PC-9 (cell line): Measurements from ENCODE around the gene CD200. TPM values are rescaled to one million over a fixed set of nuclear protein-coding genes. Genes with fewer than 3 reads are reported as not detected.

Experiments used
- BruUV-seq: library from RNA; stranded (reverse); fragments of 400-500 nt; replicated peaks from 2 replicates; lab custom pipeline; 2021; lab: Mats Ljungman, UMichigan
- CTCF ChIA-PET: fragments of 300-600 bp; sonication (Branson Sonifier 250); formaldehyde crosslinking; loops from one replicate; lab custom pipeline; 2022; ENCODE audit warnings: antibody characterized with exemption; lab: Charles Lee
- POLR2A ChIA-PET: fragments of 300-600 bp; sonication (Branson Sonifier 250); formaldehyde crosslinking; loops from one replicate; lab custom pipeline; 2022; ENCODE audit warnings: antibody characterized with exemption; ENCODE audit not compliant: unreplicated experiment; lab: Charles Lee
- DNase-seq, 2 experiments: peaks; one replicate each; pipeline versions ENCODE4 v3.0.0 to v3.0.0-alpha.2; 2015 to 2022; ENCODE audit warnings: mixed read lengths in 1 of 2
- H2AFZ ChIP-seq: fragments of 200-600 bp; sonication (generic); 2 replicates; pipeline ENCODE4 v1.8.1; 2017; ENCODE audit warnings: antibody characterized with exemption
- H3F3A ChIP-seq: fragments of 200-600 bp; sonication (generic); 2 replicates; pipeline ENCODE4 v1.8.1; 2017; ENCODE audit warnings: antibody characterized with exemption, mild to moderate bottlenecking, low read depth; ENCODE audit not compliant: insufficient read depth
- H3K27ac ChIP-seq: fragments of 200-600 bp; sonication (generic); 2 replicates; pipeline ENCODE4 v1.6.1; 2016; ENCODE audit warnings: mixed run types
- H3K27me3 ChIP-seq: fragments of 200-600 bp; sonication (generic); 2 replicates; pipeline ENCODE4 v1.6.1; 2016; ENCODE audit warnings: low read depth, mixed run types; ENCODE audit not compliant: insufficient read depth
- H3K36me3 ChIP-seq: fragments of 200-600 bp; sonication (generic); 2 replicates; pipeline ENCODE4 v1.6.1; 2016; ENCODE audit warnings: low read depth, mixed run types
- H3K4me1 ChIP-seq: fragments of 200-600 bp; sonication (generic); replicated peaks from 2 replicates; pipeline ENCODE4 v1.6.1; 2016; ENCODE audit warnings: mixed run types; ENCODE audit not compliant: insufficient read depth
- H3K4me2 ChIP-seq: fragments of 200-600 bp; sonication (generic); 2 replicates; pipeline ENCODE4 v1.6.1; 2017; ENCODE audit warnings: mixed run types
- H3K4me3 ChIP-seq: fragments of 200-600 bp; sonication (generic); 2 replicates; pipeline ENCODE4 v1.6.1; 2016; ENCODE audit warnings: mixed run types
- H3K79me2 ChIP-seq: fragments of 200-600 bp; sonication (generic); 2 replicates; pipeline ENCODE4 v1.6.1; 2017; ENCODE audit warnings: low read depth, mixed run types
- H3K9me2 ChIP-seq: fragments of 200-600 bp; sonication (generic); 2 replicates; pipeline ENCODE4 v1.8.1; 2017; ENCODE audit warnings: mild to moderate bottlenecking; ENCODE audit not compliant: insufficient read depth
- H3K9me3 ChIP-seq: fragments of 200-600 bp; sonication (generic); 2 replicates; pipeline ENCODE4 v1.8.1; 2016; ENCODE audit warnings: low read depth; ENCODE audit not compliant: insufficient read depth
- H4K20me1 ChIP-seq: fragments of 200-600 bp; sonication (generic); 2 replicates; pipeline ENCODE4 v1.8.1; 2017; ENCODE audit not compliant: insufficient read depth
- CTCF ChIP-seq: fragments of 200-600 bp; sonication (generic); conservative IDR thresholded peaks from 2 replicates; pipeline ENCODE4 v1.6.1; 2017; ENCODE audit warnings: mixed run types, antibody characterized with exemption, mild to moderate bottlenecking, moderate library complexity
- EZH2 ChIP-seq: fragments of 200-600 bp; sonication (generic); IDR thresholded peaks from 2 replicates; pipeline ENCODE4 v1.8.0; 2017; ENCODE audit warnings: antibody characterized with exemption, low read depth
- intact Hi-C: fragments of 100-400 bp; cut with micrococcal nuclease; formaldehyde crosslinking; loops from one replicate; pipeline ENCODE4 v1.10.0; 2022; ENCODE audit not compliant: unreplicated experiment
- total RNA-seq: library from RNA; stranded (reverse); gene quantifications from 2 replicates; pipeline ENCODE4 v1.2.3, GENCODE V29; 2021

The CD200 gene
- total RNA-seq, 1 experiment from 2014 or later: 4.0 TPM

GRCh38 chr3:112334691-112335433 lies 1.9 kb downstream of the CD200 start:
- Histone ChIP-seq H3K4me2 (no peak overlapping the region), H3K27ac (no peak overlapping the region), H3K79me2 (no peaks in the 10 kb centered on the region), H3K9me2 (no peaks in the 10 kb centered on the region), H4K20me1 (no peaks in the 10 kb centered on the region), H3K4me3 (no peak overlapping the region), H3F3A (no peaks in the 10 kb centered on the region), H3K4me1 (no peaks in the 10 kb centered on the region), H2AFZ (no peak overlapping the region), H3K36me3 (no peaks in the 10 kb centered on the region), H3K9me3 (no peaks in the 10 kb centered on the region), H3K27me3 (no peaks in the 10 kb centered on the region)
- no peak for DNase-seq
- CTCF ChIA-PET: interaction anchor here (0.6 kb wide), 1 partner anchor 198 kb away, joined by 3 read pairs; no protein-coding TSS in a partner anchor
- intact Hi-C loops: no loop called here
- POLR2A ChIA-PET: no interaction called here
- no peak for TF ChIP-seq CTCF
- TF ChIP-seq EZH2: no peak
- no TSS peak for BruUV-seq

GRCh38 chr3:112335434-112335781 lies 2.5 kb downstream of the CD200 start:
- Histone ChIP-seq H3K36me3 (no peaks in the 10 kb centered on the region), H3K9me2 (no peaks in the 10 kb centered on the region), H3K4me2 (no peak overlapping the region), H3F3A (no peaks in the 10 kb centered on the region), H4K20me1 (no peaks in the 10 kb centered on the region), H3K4me3 (no peak overlapping the region), H2AFZ (no peak overlapping the region), H3K27me3 (no peaks in the 10 kb centered on the region), H3K27ac (no peak overlapping the region), H3K9me3 (no peaks in the 10 kb centered on the region), H3K79me2 (no peaks in the 10 kb centered on the region), H3K4me1 (no peaks in the 10 kb centered on the region)
- POLR2A ChIA-PET: no interaction called here
- DNase-seq: no peak
- BruUV-seq: no TSS peak
- CTCF ChIA-PET: interaction anchor here (0.6 kb wide), 1 partner anchor 197 kb away, joined by 3 read pairs; no protein-coding TSS in a partner anchor
- intact Hi-C loops: no loop called here
- TF ChIP-seq EZH2: no peak
- TF ChIP-seq CTCF: no peak

GRCh38 chr3:112338021-112338726 lies 5.2 kb downstream of the CD200 start:
- no peaks in the 10 kb centered on the region for H3K4me1 ChIP-seq
- no peaks in the 10 kb centered on the region for H3K79me2 ChIP-seq
- H2AFZ ChIP-seq: no peak overlapping the region
- no peak overlapping the region for H3K4me2 ChIP-seq
- POLR2A ChIA-PET: interaction anchor here (0.6 kb wide), 1 partner anchor 180 kb away, joined by 4 read pairs; no protein-coding TSS in a partner anchor
- no peak overlapping the region for H3K4me3 ChIP-seq
- H3K9me2 ChIP-seq: no peaks in the 10 kb centered on the region
- no peak overlapping the region for H3K27ac ChIP-seq
- no peaks in the 10 kb centered on the region for H3K9me3 ChIP-seq
- CTCF ChIA-PET: no interaction called here
- intact Hi-C loops: no loop called here
- DNase-seq: no peak
- H3K27me3 ChIP-seq: no peaks in the 10 kb centered on the region
- H3F3A ChIP-seq: no peaks in the 10 kb centered on the region
- TF ChIP-seq CTCF: no peak
- TF ChIP-seq EZH2: no peak
- no peaks in the 10 kb centered on the region for H4K20me1 ChIP-seq
- BruUV-seq: no TSS peak
- no peaks in the 10 kb centered on the region for H3K36me3 ChIP-seq
